ENCODE results near the gene STARD13. TPM values are rescaled to one million over a fixed set of nuclear protein-coding genes. Genes with fewer than 3 reads are reported as not detected.

The STARD13 gene
- total RNA-seq, 1 experiment from 2014 or later, result 2.1 TPM

DNA sequence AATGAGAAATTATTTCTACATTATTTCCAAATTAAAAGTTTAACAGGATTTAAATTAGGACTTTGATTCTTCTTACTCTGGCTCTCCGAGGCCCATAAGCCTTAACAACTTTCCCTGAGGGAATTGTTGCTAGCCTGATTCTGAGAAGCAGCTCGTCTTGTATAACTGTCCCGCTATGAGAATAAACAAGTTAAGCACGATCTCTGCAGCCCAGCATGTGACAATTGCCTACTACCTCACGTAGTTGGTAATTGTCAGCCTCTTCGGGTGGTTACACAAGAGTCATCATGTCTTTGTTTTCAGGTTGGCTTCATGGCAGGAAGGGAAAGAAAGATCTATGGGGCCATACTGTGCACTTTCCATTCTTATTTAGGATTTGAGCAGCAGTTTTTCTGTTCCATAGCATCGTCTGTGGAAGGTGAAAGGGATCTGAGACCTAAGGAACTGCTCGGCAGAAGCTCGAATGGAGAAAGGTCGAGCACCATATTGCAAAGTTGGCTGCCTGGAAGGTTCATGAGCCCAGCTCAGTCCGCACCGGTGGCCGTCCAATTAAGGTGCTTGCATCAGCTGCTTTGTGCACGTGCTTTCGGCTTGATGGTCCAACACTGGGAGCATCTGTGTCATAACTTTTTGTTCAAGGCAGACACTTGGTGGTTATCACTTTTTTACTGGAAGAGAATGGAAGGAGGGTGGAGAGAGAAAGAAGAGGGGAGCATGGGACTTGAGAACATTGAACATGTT lies 1.8 kb upstream of the STARD13 start:
- no peak for TF ChIP-seq CTCF (conservative IDR thresholded peaks at IDR 0.05)

More for the DNA sequence above, 1.8 kb upstream of the STARD13 start:
- Histone ChIP-seq H3K18ac (ENCODE audit: insufficient read length, low read depth, low read length) (no peak overlapping the region), H4K8ac (replicated peaks; ENCODE audit: insufficient read length, low read depth, low read length) (no peak overlapping the region), H2AFZ (ENCODE audit: low read length) (no peak overlapping the region), H3K9ac (ENCODE audit: extremely low read depth, insufficient read length, low read length) (no peak overlapping the region), H4K5ac (ENCODE audit: insufficient read length, low read depth, low read length) (no peak overlapping the region), H3K23me2 (ENCODE audit: insufficient read length, low read depth, low read length, poor library complexity, severe bottlenecking) (peaks cover 4% of the 10 kb centered on the region), H3K56ac (ENCODE audit: insufficient read length, low read depth, low read length) (no peak overlapping the region), H3K79me2 (ENCODE audit: insufficient read depth, low read length) (no peaks in the 10 kb centered on the region), H3K9me3 (ENCODE audit: control insufficient read depth, low read depth, low read length) (no peaks in the 10 kb centered on the region), H2BK12ac (ENCODE audit: insufficient read length, low read depth, low read length) (no peak overlapping the region), H2BK15ac (ENCODE audit: low read depth, low read length) (no peak overlapping the region), H3K79me1 (ENCODE audit: insufficient read depth, low read depth, low read length, poor library complexity, severe bottlenecking) (no peaks in the 10 kb centered on the region), H4K20me1 (ENCODE audit: control insufficient read depth, insufficient read depth, insufficient read length) (no peaks in the 10 kb centered on the region), H3K4ac (ENCODE audit: low read depth, low read length) (no peak overlapping the region), H3K4me1 (ENCODE audit: insufficient read depth, low read length) (no peaks in the 10 kb centered on the region; the same call in 1 of the 2 replicates), H2BK20ac (ENCODE audit: low read depth, low read length, poor library complexity, severe bottlenecking) (no peak overlapping the region), H3K23ac (ENCODE audit: insufficient read length, low read depth, low read length) (no peak overlapping the region), H2BK120ac (ENCODE audit: low read depth, low read length, poor library complexity, severe bottlenecking) (no peak overlapping the region), H2AK5ac (ENCODE audit: insufficient read length, low read length) (no peak overlapping the region), H3K14ac (ENCODE audit: insufficient read depth, low read length) (no peak overlapping the region), H3K27me3 (ENCODE audit: insufficient read depth, low read length) (no peaks in the 10 kb centered on the region), H4K91ac (ENCODE audit: insufficient read length, low read depth, low read length) (peak overlapping the region; percentile 41), H2BK5ac (ENCODE audit: insufficient read length, low read length) (no peak overlapping the region), H3K27ac (ENCODE audit: insufficient read length, low read depth, low read length) (no peak overlapping the region), H3T11ph (ENCODE audit: low read length) (no peak overlapping the region), H3K4me2 (ENCODE audit: insufficient read depth, insufficient read length, low read length) (no peak overlapping the region)
- H3K27ac Mint-ChIP-seq, result no peak overlapping the region
- WGBS (ENCODE audit: extremely low coverage, insufficient read length, low lambda C conversion rate), result no CpG with 5 or more reads among the region's 15 CpGs
- no peaks in the 10 kb centered on the region for H3K27me3 Mint-ChIP-seq (ENCODE audit: low read depth)
- no peak overlapping the region for H3K4me3 Mint-ChIP-seq
- H3K36me3 Mint-ChIP-seq (ENCODE audit: insufficient read depth in 1 of 3, low read depth in 3 of 3), result no peaks in the 10 kb centered on the region
- H3K4me1 Mint-ChIP-seq, result peaks cover 25% of the 10 kb centered on the region in 2 experiments
- no peak for DNase-seq
- no peaks in the 10 kb centered on the region for H3K9me3 Mint-ChIP-seq

Measured in H9 (cell line).